ENCODE results near the gene PACS2.

Gene PACS2

DNA sequence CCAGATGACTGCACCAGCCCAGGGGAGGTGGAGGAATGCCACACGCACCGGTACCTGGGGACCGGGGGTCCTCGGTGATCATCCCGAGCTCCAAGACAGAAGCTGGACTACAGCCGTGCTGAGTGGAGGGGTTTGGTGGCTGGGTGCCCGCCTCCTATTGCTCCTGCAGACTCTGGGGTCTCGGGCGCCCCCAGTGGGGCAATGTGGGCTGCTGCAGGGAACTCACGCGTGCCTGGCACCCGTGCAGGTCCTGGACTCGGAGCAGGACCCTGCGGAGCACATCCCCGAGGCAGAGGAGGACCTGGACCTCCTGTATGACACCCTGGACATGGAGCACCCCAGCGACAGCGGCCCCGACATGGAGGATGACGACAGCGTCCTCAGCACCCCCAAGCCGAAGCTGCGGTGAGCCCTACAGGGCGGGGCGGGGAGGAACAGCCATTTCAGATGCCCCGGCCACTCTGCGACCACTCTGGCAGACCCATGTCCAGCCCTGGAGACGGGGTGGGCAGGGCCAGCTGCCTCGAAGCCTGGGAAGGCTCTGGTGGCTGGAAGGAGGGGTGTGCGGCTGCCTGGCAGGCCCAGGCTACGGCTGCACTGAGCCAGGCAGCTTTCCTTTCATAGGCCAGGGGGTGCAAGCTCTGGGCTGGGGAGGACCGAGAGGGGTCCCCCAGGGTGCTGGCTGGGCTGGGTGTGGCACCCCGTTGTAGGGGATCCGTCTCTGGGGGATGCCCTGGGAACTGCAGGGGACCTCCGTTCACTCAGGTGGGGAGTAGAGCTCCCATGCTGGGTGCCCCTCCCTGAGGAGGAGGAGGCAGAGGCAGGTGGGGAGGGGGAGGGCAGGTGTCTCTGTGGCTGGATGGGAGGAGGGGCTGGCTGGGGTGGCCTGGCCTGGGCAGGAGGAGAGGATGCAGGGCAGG is 62.2 kb downstream of the PACS2 start:
- no peak for DNase-seq

DNA sequence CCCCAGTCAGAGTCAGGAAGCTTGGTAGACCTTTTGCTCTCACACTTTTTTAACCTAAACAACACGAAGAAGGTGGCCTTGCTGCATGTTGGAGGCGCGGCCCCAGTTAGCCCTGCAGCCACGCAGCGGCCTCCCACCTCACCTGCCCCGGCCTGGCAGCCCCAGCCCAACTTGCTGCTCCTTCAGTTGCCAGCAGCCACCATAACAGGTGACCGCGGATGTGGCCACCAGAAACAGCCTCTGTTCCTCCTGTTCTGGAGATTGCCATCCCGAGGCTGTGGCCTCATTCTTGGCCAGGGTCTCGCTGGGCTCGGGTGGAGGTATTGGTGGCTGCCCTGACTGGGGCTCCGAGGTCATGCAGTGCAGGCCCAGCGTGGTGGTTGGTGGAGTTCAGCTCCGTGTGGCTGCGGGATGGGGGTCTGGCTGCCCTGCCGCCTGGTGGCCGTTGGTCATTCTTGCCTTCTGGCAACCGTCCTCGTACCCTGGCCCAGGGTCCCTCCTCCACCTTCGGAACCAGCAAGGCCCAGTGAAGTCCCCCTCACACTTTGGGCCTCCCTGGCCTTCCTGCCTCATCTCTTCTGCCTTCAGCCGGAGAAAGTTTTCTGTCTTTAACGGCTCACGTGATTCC is 63.1 kb downstream of the PACS2 start:
- no peak for DNase-seq

DNA sequence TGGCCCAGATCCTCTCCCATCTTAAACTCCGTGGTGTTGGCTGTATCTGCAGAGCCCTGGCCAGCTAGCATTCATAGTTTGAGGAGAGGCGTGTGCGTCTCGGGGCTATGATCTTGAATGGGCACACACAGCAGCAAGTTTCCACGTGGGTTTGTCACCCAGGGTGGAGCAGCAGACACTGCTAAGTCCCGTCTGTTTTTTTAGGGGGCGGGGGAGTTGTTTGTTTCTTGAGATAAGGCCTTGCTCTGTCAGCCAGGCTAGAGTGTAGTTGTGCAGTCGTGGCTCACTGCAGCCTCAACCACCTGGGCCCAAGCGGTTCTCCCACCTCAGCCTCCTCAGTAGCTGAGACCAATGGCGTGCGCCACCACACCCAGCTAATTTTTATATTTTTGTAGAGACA is 63.7 kb downstream of the PACS2 start:
- DNase-seq: no peak

DNA sequence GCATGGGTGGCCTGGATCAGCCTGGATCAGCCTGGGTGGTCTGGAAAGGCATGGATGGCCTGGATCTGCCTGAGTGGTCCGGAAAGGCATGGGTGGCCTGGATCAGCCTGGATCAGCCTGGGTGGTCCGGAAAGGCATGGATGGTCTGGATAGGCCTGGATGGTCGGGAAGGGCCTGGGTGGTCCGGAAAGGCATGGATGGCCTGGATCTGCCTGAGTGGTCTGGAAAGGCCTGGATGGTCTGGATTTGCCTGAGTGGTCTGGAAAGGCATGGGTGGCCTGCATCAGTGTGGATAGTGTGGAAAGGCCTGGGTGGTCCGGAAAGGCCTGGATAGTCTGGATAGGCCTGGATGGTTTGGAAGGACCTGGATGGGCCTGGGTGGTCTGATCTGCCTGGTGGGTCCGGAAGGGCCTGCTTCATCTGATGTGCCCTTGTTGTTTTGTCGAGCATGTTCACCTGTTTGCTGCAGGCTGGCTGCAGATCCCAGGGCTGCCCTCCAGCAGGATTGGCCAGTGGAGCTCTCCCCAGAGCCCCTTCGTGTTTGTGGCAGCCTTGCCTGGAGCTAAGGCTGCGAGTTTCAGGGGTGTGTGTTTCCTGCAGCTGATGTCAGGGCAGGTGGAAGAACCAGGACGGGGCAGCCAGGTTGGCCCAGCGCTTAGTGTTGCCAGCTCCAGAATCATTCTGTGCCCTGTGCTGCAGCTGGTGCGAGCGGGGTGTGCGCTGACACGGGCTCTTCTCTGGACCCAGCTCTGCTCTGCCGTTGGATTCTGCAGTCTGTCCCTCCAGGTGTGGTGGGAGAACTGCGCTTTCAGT is 64.5 kb downstream of the PACS2 start:
- DNase-seq: no peak

DNA sequence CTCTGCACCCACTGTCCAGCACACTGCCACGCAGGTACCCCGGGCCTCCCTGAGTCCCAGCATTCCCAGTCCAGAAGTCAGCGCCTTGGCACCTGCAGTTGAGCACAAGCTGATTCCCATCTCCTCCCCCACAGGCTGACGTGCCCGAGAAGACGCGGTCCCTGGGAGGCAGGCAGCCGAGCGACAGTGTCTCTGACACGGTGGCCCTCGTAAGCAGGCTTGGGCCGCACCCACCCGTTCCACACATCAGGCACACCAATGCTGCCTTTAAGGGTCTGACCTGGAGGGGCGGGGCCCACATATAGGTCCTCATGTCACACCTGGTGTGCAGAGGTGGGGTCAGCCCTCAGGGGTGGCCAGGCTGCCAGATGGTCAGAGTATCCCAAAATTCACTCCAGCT is 65.4 kb downstream of the PACS2 start:
- DNase-seq: no peak

DNA sequence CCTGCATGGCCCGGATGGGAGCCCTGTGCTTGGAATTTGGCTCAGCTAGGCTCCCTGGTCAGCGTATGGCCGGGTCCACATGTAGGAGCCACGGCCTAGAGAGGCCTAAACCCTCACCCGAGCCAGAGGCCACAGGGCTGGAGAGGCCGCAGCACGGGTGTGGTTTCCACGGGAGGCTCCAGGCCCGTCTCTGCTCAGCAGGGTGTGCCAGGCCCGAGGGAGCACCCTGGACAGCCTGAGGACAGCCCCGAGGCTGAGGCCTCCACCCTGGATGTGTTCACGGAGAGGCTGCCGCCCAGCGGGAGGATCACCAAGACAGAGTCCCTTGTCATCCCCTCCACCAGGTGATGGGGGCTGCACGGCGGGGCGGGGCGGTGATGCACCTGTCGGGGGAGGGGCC is 66.2 kb downstream of the PACS2 start:
- DNase-seq: no peak

DNA sequence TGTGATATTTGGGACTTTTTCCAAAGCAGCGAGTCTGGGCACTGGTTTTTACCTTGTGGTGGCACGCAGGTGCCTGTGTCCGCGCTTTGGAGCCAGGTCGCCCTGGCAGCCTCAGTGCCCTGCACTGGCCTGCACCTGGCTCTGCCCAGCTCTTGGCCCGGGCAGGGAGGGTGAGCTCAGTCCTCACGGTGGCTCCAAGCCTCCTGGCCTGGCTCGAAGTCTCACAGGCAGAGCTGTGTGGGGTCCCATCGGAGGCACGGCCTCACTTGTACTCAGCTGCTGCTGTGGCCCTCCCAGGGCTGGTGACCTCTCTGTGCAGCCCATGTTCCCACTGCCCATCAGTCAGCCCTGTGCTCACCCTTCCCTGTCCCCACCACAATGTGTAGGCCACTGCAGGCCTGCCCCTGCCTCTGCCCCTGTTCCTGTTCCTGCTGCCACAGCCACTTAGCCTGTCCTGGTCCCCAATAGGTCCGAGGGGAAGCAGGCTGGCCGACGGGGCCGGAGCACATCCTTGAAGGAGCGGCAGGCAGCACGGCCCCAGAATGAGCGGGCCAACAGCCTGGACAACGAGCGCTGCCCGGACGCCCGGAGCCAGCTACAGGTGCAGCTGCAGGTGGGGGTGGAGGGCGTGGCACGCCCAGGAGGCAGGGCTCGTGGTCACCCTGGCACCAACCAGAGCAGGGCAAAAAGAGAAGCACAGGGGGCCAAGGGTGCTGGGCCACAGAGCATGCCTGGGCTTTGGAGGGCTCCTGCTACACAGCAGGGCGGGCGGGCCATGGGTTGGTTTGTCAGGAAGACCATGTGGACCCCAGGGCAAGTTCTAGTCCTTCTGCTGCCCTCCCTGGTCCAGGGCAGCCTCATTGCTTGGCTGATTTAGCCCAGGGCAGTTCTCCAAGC is 67.1 kb downstream of the PACS2 start:
- DNase-seq: no peak

DNA sequence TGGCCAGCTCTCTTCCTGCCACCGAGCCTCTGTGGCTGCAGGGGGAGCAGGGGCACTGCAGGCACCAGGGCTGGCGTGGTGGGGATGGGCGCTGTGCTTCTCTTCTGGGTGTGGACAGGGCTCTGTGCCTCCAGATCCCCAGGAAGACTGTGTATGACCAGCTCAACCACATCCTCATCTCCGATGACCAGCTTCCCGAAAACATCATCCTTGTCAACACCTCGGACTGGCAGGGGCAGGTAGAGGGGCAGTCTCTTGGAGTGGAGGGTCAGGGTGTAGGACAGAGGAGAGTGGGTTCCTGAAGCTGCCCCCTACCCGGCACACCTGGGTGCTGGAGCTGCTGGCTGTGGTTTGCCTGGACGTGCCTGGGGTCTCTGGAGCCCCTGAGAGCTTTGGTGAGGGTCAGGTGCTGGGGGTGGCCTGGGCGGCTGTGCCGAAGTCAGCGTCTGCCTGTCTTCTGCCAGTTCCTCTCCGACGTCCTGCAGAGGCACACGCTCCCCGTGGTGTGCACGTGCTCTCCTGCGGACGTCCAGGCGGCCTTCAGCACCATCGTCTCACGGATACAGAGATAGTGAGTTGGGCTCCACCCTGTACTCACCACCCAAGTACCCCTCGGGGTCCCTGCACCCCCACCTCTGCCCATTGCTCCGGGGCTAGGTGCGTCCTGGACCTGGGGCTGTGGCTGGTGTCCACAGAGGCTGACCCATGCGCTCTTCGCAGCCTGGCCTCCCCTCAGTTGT is 68.0 kb downstream of the PACS2 start:
- DNase-seq: no peak

DNA sequence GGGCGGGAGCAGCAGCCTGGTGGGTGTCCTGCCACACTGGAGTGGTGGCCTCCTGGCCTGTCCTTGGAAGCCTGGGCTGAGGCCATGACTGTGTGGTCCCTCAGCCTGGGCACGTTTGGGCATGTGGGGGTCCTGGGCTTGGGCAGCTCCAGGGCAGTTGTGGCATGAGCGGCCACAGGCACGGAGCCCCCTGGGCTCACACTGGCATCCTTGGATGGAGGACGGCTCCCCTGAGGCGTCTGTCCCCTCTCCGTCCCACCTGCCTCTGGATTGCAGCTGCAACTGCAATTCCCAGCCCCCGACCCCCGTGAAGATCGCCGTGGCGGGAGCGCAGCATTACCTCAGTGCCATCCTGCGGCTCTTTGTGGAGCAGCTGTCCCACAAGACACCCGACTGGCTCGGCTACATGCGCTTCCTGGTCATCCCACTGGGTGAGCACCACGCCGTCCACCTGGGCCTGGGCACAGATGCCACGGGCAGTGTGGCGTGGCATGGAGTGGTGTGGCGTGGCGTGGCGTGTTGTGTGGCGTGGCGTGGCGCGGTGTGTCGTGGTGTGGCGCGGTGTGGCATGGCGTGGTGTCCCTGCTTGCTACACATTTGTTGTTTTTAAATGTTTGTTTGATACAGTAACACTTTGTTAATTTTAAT is 68.7 kb downstream of the PACS2 start:
- DNase-seq: no peak

DNA sequence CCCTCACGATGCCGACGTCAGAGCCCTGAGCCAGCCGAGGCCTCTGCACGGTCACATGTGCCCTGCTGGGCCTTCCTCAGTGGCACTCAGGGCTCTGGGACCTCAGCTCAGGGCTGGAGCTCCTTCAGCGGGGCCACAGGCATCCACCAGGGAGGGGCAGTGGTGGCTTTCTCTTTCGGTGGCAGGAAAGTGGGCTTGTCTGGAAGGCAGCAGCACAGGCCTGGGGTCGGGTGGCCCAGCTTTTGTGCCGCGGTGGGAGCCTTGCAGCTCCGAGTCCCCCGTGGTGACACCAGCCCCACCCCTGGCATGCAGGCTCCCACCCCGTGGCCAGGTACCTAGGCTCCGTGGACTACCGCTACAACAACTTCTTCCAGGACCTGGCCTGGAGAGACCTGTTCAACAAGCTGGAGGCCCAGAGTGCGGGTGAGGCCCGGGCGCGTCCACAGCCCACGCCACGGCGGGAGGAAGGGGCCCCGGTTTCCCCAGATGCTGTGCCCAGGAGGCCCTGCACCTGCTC is 69.6 kb downstream of the PACS2 start:
- no peak for DNase-seq

DNA sequence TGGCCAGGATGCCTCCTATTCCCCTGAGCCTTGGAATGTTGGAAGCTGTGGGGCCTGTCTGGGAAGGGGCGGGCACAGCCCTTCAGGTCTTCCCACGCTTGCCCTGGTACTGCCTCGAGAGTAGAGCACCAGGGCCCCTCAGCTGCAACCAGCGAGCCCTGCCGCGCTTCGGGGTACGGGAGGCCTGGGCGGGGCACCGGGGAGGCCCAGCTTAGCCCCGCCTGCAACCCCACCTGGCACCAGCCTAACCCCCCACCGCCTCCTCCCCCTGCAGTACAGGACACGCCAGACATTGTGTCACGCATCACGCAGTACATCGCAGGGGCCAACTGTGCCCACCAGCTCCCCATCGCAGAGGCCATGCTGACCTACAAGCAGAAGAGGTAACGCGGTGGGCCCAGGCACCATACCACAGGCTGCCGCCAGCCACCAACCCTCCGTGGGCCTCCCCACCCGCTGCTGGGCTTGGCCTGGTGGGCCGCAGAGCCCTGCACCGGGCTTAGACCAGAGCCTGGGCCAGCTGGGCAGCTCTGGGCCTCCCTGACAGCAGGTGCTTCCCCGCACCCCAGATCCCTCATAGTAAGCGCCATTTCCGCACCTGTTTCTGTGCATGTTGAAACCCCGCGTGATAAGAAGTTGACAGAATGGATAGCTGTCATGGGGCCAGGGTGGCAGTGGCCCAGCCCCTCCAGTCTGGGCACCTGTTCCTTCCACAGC is 70.2 kb downstream of the PACS2 start:
- no peak for DNase-seq

DNA sequence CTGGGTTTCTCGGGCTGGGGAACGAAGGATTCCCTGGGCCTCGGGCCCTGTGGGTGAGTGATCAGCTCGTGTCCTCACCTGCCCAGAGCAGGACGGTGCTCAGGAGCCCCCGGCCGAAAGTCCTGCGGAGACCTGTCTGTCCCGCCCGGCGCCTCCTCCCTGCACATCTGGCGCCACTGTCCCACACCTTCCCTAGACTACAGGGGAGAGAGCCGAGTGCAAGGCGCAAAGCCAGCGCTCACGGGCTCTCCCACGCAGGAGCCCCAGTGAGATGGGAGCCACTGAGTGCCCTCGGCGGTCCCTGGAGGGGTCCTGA is 70.7 kb downstream of the PACS2 start:
- no peak for DNase-seq

DNA sequence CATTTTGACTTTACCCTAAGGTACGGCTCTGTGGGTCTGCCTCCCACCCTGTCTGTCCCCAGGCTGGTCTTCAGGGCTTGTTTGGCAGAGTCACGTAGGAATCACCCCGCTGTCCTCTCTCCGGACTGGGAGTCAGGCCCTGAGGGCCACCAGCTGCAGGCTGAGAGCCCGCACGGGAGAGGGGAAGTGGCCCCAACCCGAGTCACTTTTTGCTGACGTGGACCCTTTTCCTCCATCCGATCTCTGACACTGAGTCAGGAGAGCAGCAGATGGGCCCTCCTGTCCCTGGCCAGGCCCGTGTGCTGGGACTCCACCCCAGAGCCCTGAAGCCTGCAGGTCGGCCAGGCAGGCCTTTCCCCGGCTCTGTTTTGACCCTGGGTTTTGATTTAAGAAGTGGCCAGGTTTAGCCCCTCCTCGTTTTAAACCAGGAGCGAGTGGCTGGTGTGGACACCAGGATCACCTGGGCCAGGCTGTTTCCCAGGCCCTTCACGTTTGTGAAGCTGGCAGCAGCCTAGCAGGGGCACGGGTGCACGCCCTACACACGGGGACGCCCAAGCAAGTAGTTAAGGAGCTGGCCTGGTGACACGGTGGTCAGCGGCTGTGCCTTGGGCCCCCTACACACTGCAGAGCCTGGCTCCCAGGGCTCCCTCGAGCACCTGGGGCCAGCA is 71.3 kb downstream of the PACS2 start:
- DNase-seq: no peak

DNA sequence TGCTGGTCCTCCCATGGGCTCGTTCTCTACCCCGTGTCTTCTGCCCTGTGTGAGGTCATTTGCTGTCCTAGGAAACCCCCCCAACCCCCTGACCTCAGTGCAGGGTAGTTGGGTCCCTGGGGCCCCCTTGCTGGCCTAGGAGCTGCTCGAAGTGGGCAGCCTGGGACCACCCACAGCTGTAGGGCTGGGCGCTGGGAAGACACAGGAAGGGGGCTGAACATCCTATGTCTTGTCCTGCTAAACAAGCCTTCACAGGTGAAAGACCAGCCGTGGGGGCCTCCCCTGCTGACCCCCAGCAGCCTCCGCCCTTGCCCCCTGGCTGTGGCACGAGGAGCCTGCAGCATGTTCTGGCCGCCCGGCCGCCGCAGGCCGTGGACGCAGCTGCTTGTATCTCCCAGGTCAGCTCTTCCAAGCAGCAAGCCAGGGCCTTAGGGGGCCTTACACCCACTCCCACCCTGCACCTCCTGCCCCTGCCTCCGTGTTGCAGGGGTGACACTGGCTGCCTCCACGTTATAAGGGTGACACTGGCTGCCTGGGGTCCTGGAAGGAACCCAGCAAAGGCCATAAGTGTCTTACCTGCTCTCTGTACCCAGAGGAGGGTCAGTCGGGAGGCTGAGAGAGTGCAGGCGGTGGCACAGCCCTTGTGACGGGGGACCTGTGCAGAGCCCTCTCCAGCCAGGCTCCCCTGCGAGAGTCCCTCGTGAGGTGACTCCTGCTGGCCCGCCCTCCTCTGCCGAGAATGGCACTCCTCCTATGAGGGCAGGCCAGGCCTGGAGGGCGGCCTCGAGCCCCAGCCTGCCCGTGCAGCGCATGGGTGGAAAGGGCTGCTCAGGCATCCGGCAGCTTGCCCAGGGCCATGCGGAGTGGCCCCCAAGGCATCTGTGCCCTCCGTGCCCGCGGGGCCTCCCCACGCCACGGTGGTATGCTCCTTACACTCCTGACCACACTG is 72.3 kb downstream of the PACS2 start:
- DNase-seq: no peak

DNA sequence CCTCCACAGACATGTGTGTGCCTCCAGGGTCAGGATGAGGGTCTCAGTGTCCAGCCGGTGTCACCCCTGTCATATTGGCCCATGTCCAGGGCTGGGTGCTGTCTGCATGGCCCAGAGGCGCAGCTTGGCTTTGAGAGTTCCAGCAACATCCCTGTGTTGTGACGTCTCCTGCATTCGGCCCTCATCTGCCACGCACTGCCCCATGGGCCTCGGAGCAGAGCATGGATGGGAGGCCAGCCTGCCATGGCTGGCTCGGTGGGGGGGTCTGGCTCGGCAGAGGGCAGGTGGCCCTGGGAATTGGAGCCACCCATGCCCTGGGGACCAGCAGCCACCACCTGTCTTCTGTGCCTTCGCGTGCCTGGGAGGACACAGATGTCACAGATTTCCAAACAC is 73.0 kb downstream of the PACS2 start:
- no peak for DNase-seq

DNA sequence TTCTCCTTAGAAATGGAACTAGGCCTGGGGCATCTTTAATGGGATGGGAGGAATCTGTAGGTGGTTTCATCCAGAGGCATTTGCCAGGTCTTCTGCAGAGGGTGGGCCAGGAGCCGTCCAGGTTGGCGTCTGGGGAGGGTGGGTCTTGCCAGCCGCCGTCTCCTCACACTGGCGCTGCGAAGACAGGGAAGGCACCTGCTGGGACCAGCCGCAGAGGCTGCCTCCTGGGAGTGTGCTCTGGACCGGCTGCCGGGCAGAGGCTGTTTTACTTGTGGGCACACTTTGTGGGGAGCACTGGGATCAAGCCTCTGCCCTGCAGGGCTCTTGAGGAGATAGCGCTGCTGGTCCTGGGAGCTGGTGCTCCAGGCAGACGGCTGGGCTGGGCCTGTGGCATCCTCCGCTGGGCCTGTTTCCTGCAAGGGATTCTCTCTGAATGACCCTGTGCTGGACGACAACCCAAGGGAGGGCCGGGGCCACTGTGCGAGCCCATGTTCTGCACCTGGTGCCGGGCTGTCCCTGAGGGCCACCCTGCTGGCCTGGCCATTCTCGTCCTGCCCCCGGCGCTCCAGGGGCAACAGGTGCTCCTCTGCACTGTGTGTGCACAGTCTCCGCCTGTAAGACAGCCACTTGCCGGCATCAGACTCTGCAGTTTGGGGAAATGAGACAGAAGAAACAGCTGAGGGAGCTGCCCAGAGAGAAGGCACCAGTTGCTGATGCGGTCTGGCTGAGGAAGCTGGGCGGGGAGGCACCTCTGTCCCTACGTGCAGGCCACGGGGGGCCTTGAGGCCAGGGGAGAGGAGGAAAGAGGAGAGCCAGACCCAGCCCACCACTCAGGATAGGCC is 73.8 kb downstream of the PACS2 start:
- no peak for DNase-seq

DNA sequence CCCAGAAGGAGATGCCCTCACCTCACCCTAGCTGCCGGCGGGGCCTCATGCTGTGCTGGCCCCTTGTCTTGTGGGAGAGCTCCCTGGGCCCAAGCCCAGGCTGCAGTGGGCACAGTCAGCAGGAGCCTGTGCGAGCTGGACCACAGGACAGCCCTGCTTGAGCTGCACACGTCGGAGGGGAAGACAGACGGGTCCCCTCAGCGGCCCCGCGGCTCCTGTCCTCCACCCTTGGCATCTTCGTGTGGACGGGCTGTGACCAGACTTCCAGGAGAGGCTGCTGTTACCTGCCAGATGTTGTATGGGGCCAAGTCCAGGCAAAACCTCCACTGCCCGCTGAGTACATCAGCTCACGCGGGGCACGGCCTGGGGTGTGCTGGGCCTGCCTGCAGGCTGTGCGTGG is 74.4 kb downstream of the PACS2 start:
- no peak for DNase-seq

DNA sequence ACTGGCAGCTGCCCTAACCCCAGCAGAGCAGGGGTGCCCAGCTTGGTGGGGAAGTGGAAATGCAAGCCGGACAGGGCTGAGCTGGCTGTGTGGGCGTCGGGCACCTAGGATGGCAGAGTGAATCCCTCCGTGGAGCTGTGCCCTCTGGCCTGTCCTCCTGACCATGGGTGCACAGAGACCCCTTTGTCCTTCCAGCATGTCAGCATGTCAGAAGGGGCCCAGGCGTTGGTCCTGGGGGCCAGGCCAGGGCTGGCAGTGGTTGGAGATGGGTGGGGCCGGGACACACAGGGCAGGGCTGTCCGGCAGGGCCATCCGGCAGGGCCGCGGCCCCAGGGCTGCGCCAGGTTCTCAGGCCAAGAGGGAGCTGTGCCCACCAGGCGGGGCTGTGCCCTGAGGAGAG is 75.0 kb downstream of the PACS2 start:
- no peak for DNase-seq
